Kidney tubule cell (primary cell): ENCODE measurements around the gene FAM161A.
"Not testable (repeated sequence)": the region's sequence is repeated elsewhere in the genome, so short reads cannot be mapped to it uniquely, and the experiment has no call there.

Source experiments
- DNase-seq: peaks from one replicate; pipeline ENCODE4 v3.0.0-alpha.2; 2018; ENCODE audit warnings: low spot score

The FAM161A gene

GRCh38 chr2:61841286-61841685 lies 12.6 kb downstream of the FAM161A start:
- no peak for DNase-seq

- DNase-seq = no peak
Observed at GRCh38 chr2:61834893-61835292, 19.0 kb downstream of the FAM161A start.

- DNase-seq = no peak
Observed at GRCh38 chr2:61833971-61834370, 19.9 kb downstream of the FAM161A start.

GRCh38 chr2:61832183-61832841 lies 21.5 kb downstream of the FAM161A start:
- no peak for DNase-seq

GRCh38 chr2:61822255-61822654 lies 31.6 kb downstream of the FAM161A start:
- no peak for DNase-seq

- DNase-seq = peak; percentile 40
Observed at GRCh38 chr2:61816480-61817355, 37.1 kb downstream of the FAM161A start.

- DNase-seq = no peak
Observed at GRCh38 chr2:61814539-61815160, 39.2 kb downstream of the FAM161A start.

- not testable (repeated sequence) for DNase-seq
Observed at GRCh38 chr2:61813314-61813713, 40.5 kb downstream of the FAM161A start.

GRCh38 chr2:61811821-61812220 lies 42.0 kb downstream of the FAM161A start:
- no peak for DNase-seq

GRCh38 chr2:61810203-61810602 lies 43.7 kb downstream of the FAM161A start:
- DNase-seq = not testable (repeated sequence)

GRCh38 chr2:61808693-61809092 lies 45.2 kb downstream of the FAM161A start:
- DNase-seq = not testable (repeated sequence)

GRCh38 chr2:61807036-61807757 lies 46.7 kb downstream of the FAM161A start:
- DNase-seq = no peak

GRCh38 chr2:61802548-61802947 lies 51.3 kb downstream of the FAM161A start:
- no peak for DNase-seq

GRCh38 chr2:61799099-61799498 lies 54.8 kb downstream of the FAM161A start:
- DNase-seq = no peak

- DNase-seq = not testable (repeated sequence)
Observed at GRCh38 chr2:61797446-61797845, 56.4 kb downstream of the FAM161A start.

- DNase-seq = no peak
Observed at GRCh38 chr2:61795408-61795807, 58.5 kb downstream of the FAM161A start.

GRCh38 chr2:61793389-61793836 lies 60.4 kb downstream of the FAM161A start:
- peak; percentile 57 for DNase-seq

GRCh38 chr2:61792355-61792890 lies 61.4 kb downstream of the FAM161A start:
- no peak for DNase-seq

GRCh38 chr2:61789807-61790602 lies 63.9 kb downstream of the FAM161A start:
- DNase-seq = no peak

- DNase-seq = no peak
Observed at GRCh38 chr2:61787941-61788563, 65.8 kb downstream of the FAM161A start.
